Fibroblast of skin of scalp (primary cell): ENCODE measurements around the gene CDKN1A.

ENCODE experiments used
- DNase-seq: peaks from one replicate; pipeline ENCODE4 v3.0.0-alpha.2; 2013

Gene CDKN1A

GRCh38 chr6:36677753-36678487 lies 594 bp upstream of the CDKN1A start:
- no peak for DNase-seq

GRCh38 chr6:36679043-36679833 lies 724 bp downstream of the CDKN1A start:
- peak; percentile 58 for DNase-seq

DNA sequence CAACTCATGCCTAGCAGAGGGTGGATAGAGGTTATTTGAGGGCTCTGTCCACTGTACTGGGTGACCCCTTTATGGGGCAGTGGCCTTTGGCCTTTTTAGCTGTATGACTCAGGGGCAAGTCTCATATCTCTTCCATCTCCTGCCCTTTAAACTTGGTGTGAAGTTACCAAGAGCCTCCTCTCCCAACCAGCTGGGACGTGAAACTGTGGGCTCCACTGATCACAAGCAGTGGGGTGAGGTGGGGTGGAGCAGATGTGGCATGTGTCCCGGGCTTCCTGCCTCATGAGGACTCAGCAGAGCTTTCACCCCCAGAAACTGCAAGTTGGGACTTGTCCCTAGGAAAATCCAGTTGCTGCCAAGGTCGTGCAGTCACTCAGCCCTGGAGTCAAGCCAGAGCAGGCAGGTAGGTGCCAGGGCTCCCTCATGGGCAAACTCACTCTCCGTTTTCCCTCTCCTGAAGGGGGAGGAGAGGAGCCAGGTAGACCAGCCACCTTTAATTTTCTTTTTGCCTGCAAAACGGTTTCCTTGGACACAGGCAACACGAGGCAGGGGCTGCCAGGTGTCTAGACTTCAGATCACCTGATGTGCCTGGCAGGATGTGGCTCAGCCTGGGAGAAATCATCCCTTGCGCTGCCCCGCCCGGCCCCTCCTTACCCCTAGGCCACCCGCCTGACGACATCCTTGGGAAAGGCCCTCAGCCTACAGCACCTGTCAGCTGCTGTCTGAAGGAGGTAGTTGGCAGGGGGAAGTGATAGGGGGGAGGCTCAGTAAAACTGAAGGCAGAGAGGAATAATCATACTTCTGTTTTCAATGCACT lies 4.0 kb downstream of the CDKN1A start:
- DNase-seq, result no peak

DNA sequence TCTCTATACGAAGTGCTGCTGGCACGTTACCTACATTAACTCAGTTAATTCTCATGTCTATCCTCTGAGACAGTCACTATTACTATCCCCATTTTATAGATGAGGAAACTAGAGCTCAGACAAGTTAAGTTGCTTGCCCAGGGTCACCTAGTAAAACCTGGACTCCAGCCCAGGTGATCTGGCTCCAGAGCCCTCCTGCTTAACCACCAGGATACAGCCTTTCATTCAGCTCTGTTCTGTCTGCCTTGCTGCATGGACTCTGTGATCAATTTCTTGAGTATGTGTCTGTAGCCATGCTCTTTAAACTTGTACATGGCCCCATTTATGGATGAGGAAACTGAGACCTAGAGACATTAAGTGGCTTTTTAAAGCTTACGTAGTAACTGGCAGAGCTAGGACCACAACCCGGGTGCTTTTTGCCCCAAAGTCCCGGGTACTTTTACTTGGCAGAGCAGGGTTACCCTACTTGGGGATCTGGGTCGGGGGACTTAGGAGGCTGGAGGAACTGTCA lies 4.7 kb downstream of the CDKN1A start:
- DNase-seq, result no peak

- DNase-seq, result no peak
Observed at GRCh38 chr6:36683656-36684446, 5.3 kb downstream of the CDKN1A start.

GRCh38 chr6:36684447-36684812 lies 5.9 kb downstream of the CDKN1A start:
- DNase-seq, result no peak

DNA sequence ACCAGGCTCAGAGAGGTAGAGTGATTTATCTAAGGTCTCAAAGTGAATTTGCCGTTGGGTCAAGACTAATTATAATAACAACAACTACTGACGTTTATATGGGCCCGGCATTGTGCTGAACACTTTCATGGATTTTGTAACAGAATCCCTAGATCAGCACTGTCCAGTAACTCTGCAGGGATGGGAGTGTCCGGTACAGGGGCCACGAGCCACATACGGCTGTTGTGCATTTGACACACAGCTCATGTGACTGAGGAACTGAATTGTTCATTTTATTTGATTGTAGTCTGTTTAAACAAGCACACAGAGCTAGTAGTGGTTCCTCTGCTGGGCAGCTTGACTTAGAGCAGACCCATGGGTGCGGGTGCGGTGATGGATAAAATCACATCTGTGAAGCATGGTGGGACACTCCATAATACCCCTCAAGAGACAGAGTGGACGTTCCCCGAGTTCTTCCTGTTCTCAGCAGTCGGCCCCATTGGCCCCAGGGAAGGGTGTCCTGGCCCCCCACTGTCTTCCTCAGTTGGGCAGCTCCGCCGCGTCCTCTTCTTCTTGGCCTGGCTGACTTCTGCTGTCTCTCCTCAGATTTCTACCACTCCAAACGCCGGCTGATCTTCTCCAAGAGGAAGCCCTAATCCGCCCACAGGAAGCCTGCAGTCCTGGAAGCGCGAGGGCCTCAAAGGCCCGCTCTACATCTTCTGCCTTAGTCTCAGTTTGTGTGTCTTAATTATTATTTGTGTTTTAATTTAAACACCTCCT lies 6.8 kb downstream of the CDKN1A start:
- DNase-seq, result no peak

DNA sequence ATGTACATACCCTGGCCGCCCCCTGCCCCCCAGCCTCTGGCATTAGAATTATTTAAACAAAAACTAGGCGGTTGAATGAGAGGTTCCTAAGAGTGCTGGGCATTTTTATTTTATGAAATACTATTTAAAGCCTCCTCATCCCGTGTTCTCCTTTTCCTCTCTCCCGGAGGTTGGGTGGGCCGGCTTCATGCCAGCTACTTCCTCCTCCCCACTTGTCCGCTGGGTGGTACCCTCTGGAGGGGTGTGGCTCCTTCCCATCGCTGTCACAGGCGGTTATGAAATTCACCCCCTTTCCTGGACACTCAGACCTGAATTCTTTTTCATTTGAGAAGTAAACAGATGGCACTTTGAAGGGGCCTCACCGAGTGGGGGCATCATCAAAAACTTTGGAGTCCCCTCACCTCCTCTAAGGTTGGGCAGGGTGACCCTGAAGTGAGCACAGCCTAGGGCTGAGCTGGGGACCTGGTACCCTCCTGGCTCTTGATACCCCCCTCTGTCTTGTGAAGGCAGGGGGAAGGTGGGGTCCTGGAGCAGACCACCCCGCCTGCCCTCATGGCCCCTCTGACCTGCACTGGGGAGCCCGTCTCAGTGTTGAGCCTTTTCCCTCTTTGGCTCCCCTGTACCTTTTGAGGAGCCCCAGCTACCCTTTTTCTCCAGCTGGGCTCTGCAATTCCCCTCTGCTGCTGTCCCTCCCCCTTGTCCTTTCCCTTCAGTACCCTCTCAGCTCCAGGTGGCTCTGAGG lies 7.6 kb downstream of the CDKN1A start:
- no peak for DNase-seq

DNA sequence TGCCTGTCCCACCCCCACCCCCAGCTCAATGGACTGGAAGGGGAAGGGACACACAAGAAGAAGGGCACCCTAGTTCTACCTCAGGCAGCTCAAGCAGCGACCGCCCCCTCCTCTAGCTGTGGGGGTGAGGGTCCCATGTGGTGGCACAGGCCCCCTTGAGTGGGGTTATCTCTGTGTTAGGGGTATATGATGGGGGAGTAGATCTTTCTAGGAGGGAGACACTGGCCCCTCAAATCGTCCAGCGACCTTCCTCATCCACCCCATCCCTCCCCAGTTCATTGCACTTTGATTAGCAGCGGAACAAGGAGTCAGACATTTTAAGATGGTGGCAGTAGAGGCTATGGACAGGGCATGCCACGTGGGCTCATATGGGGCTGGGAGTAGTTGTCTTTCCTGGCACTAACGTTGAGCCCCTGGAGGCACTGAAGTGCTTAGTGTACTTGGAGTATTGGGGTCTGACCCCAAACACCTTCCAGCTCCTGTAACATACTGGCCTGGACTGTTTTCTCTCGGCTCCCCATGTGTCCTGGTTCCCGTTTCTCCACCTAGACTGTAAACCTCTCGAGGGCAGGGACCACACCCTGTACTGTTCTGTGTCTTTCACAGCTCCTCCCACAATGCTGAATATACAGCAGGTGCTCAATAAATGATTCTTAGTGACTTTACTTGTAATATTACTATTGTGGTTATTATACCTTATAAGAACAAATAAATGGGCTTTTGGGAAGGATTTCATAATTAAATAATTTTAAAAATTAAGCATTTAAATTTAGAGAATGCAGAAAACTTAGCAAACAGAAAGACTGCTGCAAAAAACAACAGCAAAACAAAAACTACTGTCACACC lies 8.4 kb downstream of the CDKN1A start:
- DNase-seq, result no peak

DNA sequence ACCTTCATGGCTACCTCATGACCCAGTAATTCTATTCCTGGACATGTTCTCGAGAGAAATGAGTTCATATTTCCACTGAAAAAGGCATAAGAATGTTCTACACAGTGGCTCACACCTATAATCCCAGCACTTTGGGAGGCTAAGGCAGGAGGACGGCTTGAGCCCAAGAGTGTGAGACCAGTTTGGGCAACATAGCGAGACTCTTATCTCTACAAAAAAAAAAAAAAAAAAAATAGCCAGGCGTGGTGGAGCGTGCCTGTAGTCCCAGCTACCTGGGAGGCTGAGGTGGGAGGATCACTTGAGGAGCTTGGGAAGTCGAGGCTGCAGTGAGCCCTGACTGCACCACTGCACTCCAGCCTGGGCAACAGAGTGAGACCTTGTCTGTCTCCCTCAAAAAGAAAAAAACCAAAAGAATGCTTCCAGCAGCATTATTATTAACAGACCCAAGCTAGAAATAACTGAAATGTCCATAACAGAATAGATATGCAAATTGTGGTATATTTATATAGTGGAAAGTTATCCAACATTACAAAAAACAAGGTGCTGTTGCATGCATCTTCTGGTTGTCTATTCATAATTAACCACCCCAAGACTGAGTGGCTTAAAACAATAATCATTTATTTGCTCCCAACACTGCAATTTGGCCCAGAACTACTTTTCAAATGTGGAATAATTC lies 9.7 kb downstream of the CDKN1A start:
- DNase-seq, result no peak

DNA sequence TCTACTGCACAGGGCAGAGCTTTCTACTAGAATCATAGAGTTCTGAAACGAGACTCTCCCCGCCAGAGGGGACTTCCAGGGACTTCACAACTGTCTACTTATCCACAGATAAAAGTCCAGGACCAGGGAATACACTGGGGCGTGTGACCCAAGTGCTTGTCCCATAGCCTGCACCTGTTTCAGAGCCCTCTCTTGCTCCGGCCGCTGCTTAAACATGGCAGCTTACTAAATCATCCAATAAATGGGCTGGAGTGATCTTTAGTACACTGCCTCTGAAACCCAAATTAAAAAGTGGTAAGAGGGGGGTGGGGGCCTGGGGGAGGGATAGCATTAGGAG lies 10.2 kb downstream of the CDKN1A start:
- no peak for DNase-seq

DNA sequence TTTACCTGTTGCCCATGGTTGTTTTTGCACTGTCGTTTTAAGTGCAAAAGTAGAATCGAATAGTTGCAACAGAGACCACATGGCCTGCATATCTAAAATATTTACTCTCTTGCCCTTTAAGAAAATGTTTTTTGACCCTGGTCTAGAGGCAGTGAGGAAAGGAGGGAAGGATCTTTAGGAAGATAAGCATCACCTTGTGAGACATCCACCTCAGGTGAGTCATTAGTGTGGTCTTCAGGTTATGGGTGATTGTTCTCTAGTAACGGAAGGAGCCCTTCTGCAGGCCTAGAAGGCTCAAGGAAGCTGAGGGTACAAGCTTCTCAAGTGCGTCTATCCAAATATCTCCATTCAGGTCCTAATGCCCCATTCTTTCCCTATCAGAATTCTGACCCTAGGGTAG lies 12.5 kb downstream of the CDKN1A start:
- DNase-seq, result no peak

DNA sequence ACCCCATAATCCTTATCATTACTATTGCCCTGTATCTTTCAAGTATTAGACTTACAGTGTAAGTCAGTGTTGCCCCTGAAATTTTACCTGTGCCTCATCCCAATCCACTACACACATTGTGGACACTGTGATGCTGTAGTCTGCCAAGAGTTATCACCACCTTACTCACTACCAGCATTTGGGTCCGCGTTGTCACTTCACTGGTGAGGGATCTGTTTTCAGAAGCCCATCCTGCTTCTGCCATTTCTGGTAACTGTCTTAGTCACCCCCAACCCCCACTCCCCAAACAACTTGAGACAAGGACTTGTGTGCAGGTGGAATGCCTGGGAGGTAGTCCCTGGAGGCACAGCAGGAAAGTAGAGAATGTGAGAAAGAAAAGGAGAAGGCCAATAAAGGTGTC lies 13.1 kb downstream of the CDKN1A start:
- DNase-seq, result no peak

GRCh38 chr6:36692220-36692619 lies 13.7 kb downstream of the CDKN1A start:
- DNase-seq, result no peak

GRCh38 chr6:36692861-36693702 lies 14.6 kb downstream of the CDKN1A start:
- no peak for DNase-seq

DNA sequence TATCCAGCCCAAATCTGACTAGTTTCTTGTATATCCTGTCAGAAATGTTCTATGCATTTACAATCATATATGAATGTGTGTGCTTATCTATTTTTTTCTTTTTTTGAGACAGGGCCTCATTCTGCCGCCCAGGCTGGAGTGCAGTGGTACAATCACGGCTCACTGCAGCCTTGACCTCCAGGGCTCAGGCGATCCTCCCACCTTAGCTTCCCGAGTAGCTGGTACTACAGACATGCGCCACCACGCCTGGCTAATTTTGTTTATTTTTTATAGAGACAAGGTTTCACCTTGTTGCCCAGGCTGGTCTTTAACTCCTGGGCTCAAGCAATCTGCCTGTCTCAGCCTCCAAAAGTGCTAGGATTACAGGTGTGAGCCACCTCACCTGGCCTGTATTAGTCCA lies 16.1 kb downstream of the CDKN1A start:
- no peak for DNase-seq

DNA sequence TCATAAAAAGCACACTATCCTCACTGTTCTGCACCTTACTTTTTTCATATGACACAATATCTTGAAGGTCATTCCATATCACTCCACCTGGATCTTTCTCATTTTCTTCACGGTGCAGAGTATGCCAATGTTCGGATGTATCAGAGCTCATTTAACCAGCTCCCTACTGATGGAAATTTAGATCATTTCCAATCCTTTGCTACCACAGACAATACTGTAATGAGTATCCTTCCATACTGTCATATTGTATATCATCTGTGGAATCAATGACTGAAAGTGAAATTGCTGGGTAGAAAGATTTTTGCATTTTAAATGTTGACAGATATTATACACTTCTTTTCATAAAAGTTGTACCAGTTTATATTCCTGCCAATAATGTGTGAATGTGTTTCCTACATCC lies 16.9 kb downstream of the CDKN1A start:
- no peak for DNase-seq

DNA sequence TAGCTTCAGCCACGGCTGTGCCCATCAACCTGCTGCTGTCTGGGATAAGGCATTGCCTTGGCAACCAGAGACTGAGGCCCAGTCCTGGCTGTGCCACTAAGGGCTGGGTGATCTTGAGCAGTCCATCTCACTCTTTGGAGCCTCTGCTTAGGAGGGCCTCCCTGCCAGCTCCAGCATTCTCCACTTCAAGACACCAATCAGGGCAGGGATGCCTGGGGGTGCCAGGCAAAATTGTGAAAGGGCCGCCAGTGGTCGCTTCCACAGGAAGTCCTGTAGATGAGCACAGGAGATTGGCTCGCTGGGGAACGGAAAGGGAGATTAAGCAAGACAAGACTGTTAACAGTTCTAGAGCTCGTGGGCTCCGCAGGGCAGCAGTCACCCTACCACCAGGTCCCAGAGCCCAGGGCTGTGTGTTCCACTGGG lies 19.0 kb downstream of the CDKN1A start, which contains the start of gene RAB44:
Gene RAB44 (plus strand): TSS at position 346 of the 423 bp plus-strand sequence. CDS start 6,410 bp downstream, outside the sequence.
- DNase-seq, result no peak
